Pericardium fibroblast (primary cell): ENCODE data around the gene SERTAD4. TPM values are rescaled to one million over a fixed set of nuclear protein-coding genes. Genes with fewer than 3 reads are reported as not detected.

ENCODE experiments used
- total RNA-seq: library from RNA; depleted of rRNA; stranded (reverse); fragments of >200 nt; gene quantifications from 2 replicates; pipeline ENCODE4 v1.2.3, GENCODE V29; 2015

The SERTAD4 gene
- 0.60 and 1.9 TPM in 2 replicates for total RNA-seq

GRCh38 chr1:210232511-210233215, at the start of gene SERTAD4:
Gene SERTAD4 (plus strand): TSS chr1:210232796. CDS start chr1:210237961, 5,165 bp downstream.

Other genes starting within 250 kb of the SERTAD4 start
- 2.7 and 3.5 TPM in 2 replicates for gene HHAT, start 96.1 kb downstream of the SERTAD4 start, total RNA-seq